Measurements from ENCODE around the gene B4GALT6. TPM values are rescaled to one million over a fixed set of nuclear protein-coding genes. Genes with fewer than 3 reads are reported as not detected.

Gene B4GALT6
- total and polyA plus RNA-seq, 2 of the 8 experiments (the other 6 are each of a cell fraction or from before 2014, with no cell fraction given): 6.3 to 41.5 TPM

- TF ChIP-seq TBP (IDR thresholded peaks at IDR 0.05; ENCODE audit: low read depth, low read length): no peak
- TF ChIP-seq RAD21 (IDR thresholded peaks at IDR 0.05 in 1 of 2, conservative IDR thresholded peaks at IDR 0.05 in 1 of 2; ENCODE audit: low read depth in 2 of 2, low read length in 2 of 2): no peak
- TF ChIP-seq CEBPB (IDR thresholded peaks at IDR 0.05; ENCODE audit: low read depth, low read length): no peak
- TF ChIP-seq CHD2 (IDR thresholded peaks at IDR 0.05; ENCODE audit: low read length): no peak
- no peak for TF ChIP-seq EGR1 (IDR thresholded peaks at IDR 0.05; ENCODE audit: borderline replicate concordance, low read depth, low read length)
- TF ChIP-seq YY1 (IDR thresholded peaks at IDR 0.05; ENCODE audit: low read depth, low read length): no peak
- TF ChIP-seq CREB1 (IDR thresholded peaks at IDR 0.05): no peak
- TF ChIP-seq TCF12 (IDR thresholded peaks at IDR 0.05; ENCODE audit: low read depth, low read length): no peak
These were observed 52.9 kb downstream of the B4GALT6 start (continued) for GRCh38 chr18:31631526-31631925.

All from H1 (cell line).